ENCODE measurements around the gene SHLD1.
"Not testable (repeated sequence)": the region's sequence is repeated elsewhere in the genome, so short reads cannot be mapped to it uniquely, and the experiment has no call there.

Gene SHLD1, protein sequence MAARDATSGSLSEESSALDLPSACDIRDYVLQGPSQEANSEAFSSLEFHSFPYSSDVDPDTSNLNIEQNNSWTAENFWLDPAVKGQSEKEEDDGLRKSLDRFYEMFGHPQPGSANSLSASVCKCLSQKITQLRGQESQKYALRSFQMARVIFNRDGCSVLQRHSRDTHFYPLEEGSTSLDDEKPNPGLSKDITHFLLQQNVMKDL

DNA sequence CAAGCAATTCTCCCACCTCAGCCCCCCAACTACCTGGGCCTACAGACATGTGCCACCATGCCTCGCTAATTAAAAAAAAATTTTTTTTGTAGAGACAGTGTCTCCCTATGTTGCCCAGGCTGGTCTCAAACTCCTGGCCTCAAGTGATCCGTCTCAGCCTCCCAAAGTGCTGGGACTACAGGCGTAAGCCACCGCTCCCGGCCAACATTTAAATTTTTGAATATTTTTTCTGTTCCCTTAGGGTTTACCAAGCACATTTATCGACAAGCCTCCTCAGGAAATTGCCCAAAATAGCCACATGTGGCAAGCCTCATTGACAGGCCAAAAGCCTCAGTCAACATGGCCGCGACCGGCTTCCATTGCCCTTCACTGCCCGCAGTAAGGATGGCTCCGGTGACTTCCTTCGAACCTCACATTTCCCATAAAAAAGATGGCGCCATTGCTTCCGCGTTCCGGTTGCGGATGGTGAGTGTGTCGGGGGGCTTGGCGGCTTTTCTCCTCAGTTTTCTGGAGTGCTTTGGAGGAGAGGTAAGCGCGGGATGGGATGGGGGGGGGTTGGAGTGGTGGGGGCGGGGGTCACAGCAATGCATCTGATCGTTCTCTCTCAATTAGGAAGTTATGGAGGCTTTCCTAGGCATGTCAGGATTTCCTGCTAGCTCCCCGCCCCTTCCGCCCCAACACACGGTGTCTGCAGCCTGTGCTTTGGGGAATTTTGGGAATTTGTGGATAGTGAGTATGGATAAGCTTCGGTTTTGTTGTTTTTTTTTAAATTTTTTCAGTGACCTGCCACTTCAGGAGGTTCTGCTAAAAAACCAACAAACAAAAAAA lies at the start of gene SHLD1:
Gene SHLD1 (plus strand): TSS at position 450 of the 828 bp plus-strand sequence. CDS start 22,465 bp downstream, outside the sequence.
- Histone ChIP-seq H3K79me2 (no peaks in the 10 kb centered on the region), H3K27ac (peak within 1 kb of the TSS; percentile 78), H3K27me3 (ENCODE audit: control insufficient read depth, insufficient read depth, low read length) (no peaks in the 10 kb centered on the region), H3K4me3 (ENCODE audit: low read depth, low read length) (peak within 1 kb of the TSS; percentile 64), H3K36me3 (ENCODE audit: control insufficient read depth, insufficient read depth, low read length) (no peaks in the 10 kb centered on the region), H3K9ac (no peak within 1 kb of the TSS), H3K9me3 (ENCODE audit: control insufficient read depth, low read length) (no peaks in the 10 kb centered on the region), H2AFZ (peak within 1 kb of the TSS; percentile 100), H3K4me2 (ENCODE audit: low read length) (peak within 1 kb of the TSS; percentile 76), H3K4me1 (no peaks in the 10 kb centered on the region)
- TF ChIP-seq, protein P1, sequence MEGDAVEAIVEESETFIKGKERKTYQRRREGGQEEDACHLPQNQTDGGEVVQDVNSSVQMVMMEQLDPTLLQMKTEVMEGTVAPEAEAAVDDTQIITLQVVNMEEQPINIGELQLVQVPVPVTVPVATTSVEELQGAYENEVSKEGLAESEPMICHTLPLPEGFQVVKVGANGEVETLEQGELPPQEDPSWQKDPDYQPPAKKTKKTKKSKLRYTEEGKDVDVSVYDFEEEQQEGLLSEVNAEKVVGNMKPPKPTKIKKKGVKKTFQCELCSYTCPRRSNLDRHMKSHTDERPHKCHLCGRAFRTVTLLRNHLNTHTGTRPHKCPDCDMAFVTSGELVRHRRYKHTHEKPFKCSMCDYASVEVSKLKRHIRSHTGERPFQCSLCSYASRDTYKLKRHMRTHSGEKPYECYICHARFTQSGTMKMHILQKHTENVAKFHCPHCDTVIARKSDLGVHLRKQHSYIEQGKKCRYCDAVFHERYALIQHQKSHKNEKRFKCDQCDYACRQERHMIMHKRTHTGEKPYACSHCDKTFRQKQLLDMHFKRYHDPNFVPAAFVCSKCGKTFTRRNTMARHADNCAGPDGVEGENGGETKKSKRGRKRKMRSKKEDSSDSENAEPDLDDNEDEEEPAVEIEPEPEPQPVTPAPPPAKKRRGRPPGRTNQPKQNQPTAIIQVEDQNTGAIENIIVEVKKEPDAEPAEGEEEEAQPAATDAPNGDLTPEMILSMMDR (IDR thresholded peaks at IDR 0.05): no peak

DNA sequence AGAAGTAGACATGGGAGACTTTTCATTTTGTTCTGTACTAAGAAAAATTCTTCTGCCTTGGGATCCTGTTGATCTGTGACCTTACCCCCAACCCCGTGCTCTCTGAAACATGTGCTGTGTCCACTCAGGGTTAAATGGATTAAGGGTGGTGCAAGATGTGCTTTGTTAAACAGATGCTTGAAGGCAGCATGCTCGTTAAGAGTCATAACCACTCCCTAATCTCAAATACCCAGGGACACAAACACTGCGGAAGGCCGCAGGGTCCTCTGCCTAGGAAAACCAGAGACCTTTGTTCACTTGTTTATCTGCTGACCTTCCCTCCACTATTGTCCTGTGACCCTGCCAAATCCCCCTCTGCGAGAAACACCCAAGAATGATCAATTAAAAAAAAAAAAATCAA lies 47.9 kb upstream of the SHLD1 start:
- H2AFZ ChIP-seq; H3K27ac ChIP-seq; H3K27me3 ChIP-seq (ENCODE audit: control insufficient read depth, insufficient read depth, low read length); H3K36me3 ChIP-seq (ENCODE audit: control insufficient read depth, insufficient read depth, low read length); H3K79me2 ChIP-seq; H3K4me3 ChIP-seq (ENCODE audit: low read depth, low read length); H3K9me3 ChIP-seq (ENCODE audit: control insufficient read depth, low read length); H3K4me2 ChIP-seq (ENCODE audit: low read length); H3K4me1 ChIP-seq; H3K9ac ChIP-seq: not testable (repeated sequence)

DNA sequence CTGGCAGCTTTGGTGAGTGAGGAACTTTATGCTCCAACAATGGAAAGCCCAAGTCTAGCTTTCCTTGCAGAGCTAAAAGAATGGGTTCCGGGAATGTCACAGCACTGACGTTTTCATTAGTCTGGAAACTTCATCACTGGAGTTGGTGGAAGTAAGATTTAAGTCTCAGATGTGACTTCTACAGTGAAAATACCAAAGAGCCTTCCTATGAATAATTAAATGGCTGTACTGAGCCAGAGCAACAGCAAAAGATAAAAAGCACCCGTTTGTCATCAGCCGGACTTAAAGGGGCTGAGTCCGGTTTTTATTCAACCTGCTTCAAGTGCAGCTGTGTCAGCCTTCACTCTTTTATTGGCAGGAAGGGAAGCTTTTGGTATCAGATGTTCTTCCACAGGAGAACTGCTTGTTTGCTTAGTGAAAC lies 46.5 kb upstream of the SHLD1 start:
- H3K27me3 ChIP-seq (ENCODE audit: control insufficient read depth, insufficient read depth, low read length): no peaks in the 10 kb centered on the region
- no peak overlapping the region for H3K4me3 ChIP-seq (ENCODE audit: low read depth, low read length)
- H3K4me1 ChIP-seq: no peaks in the 10 kb centered on the region
- H3K36me3 ChIP-seq (ENCODE audit: control insufficient read depth, insufficient read depth, low read length): no peaks in the 10 kb centered on the region
- no peaks in the 10 kb centered on the region for H3K79me2 ChIP-seq
- no peak overlapping the region for H3K27ac ChIP-seq
- no peak overlapping the region for H3K4me2 ChIP-seq (ENCODE audit: low read length)
- no peak overlapping the region for H3K9ac ChIP-seq
- TF ChIP-seq, protein P1 (IDR thresholded peaks at IDR 0.05): no peak
- no peaks in the 10 kb centered on the region for H3K9me3 ChIP-seq (ENCODE audit: control insufficient read depth, low read length)
- H2AFZ ChIP-seq: no peak overlapping the region

DNA sequence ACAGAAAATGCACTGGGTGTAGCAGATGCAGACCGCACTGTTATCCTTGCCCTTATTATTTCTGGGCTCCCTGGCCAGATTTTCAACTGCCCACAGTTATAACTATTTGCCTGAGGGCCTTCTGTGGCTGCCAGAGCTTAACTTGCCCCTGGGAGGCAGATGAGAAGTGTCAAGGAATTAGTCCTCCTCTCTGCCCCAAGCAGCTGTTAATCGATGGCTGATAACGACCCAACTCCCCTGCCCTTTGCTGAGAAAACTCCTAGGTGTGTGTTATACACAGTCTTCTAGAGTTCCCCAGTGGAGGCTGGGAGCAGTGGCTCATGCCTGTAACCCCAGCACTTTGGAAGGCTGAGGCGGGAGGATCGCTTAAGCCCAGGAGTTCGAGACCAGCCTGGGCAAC lies 44.4 kb upstream of the SHLD1 start:
- Histone ChIP-seq H3K4me2 (ENCODE audit: low read length) (no peak overlapping the region), H3K4me3 (ENCODE audit: low read depth, low read length) (no peak overlapping the region), H2AFZ (no peak overlapping the region), H3K27ac (no peak overlapping the region), H3K79me2 (no peaks in the 10 kb centered on the region), H3K9me3 (ENCODE audit: control insufficient read depth, low read length) (no peaks in the 10 kb centered on the region), H3K4me1 (no peaks in the 10 kb centered on the region), H3K36me3 (ENCODE audit: control insufficient read depth, insufficient read depth, low read length) (no peaks in the 10 kb centered on the region), H3K27me3 (ENCODE audit: control insufficient read depth, insufficient read depth, low read length) (no peaks in the 10 kb centered on the region), H3K9ac (no peak overlapping the region)
- TF ChIP-seq, protein P1 (IDR thresholded peaks at IDR 0.05): no peak

DNA sequence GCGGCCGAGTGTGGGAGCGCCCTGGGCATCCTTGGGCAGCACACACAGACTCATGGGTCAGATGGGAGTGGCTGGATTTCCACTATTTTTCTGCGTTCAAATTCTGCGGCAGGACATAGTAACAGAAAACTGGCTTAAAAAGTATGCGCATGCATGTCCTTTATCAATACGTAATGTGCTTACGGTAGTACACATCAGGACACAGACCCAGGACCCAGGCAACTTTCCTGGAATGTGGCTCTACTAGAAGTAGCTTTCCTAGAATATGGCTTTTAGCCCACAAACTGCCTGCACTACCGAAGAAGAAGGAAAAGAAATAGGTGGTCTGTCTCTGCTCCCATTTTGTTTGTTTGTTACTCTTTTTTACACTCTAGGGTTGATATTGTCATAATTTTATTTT lies 43.4 kb upstream of the SHLD1 start:
- Histone ChIP-seq H3K4me2 (ENCODE audit: low read length) (no peak overlapping the region), H3K4me3 (ENCODE audit: low read depth, low read length) (no peak overlapping the region), H3K4me1 (no peaks in the 10 kb centered on the region), H2AFZ (no peak overlapping the region), H3K9ac (no peak overlapping the region), H3K79me2 (no peaks in the 10 kb centered on the region), H3K27ac (no peak overlapping the region), H3K9me3 (ENCODE audit: control insufficient read depth, low read length) (no peaks in the 10 kb centered on the region), H3K36me3 (ENCODE audit: control insufficient read depth, insufficient read depth, low read length) (no peaks in the 10 kb centered on the region), H3K27me3 (ENCODE audit: control insufficient read depth, insufficient read depth, low read length) (no peaks in the 10 kb centered on the region)
- TF ChIP-seq, protein P1 (IDR thresholded peaks at IDR 0.05): no peak

Data from parathyroid adenoma (tissue), 2 donors.